Germinal center (tissue), 1 donor: ENCODE measurements around the gene GPC6.

ENCODE experiments used
- DNase-seq: peaks from one replicate; pipeline ENCODE4 v3.0.0; 2012; ENCODE audit warnings: mixed read lengths, low spot score

GPC6 gene

DNA sequence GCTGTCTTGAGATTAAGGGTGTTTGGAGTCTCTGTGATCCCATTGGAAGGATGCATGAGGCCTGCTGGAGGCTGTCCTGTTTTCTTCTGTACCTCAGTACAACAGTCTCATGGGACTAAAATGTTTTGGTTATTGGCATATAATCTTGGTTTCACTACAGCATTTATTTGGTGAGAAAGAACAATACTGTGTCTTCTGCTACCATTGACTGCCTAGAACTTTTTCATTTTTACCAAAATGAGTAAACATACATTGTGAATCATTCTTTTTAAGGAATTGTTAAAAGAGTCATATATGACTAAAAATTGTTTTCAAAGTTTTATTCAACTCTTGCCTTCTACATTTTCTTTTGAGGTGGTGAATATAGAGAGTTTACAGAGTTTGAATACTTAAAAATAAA, 459.8 kb downstream of the GPC6 start:
- no peak for DNase-seq

DNA sequence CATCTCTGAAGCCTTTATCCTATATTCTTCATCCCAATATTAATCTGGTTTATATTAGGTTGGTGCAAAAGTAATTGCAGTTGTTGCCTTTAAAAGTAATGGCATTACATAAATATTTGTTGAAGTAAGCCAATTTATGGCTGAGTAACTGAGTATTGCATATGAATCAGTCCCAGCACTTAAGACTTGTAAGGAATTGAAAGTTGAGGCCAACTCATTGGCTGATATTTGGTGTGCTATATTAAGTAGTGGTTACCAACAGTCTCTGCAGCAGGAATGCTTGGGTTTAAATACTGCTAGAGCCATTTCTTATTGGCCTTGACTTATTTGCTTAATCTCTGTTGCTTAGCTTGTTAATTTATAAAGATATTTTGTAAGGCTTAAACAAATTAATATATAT, 460.7 kb downstream of the GPC6 start:
- no peak for DNase-seq

DNA sequence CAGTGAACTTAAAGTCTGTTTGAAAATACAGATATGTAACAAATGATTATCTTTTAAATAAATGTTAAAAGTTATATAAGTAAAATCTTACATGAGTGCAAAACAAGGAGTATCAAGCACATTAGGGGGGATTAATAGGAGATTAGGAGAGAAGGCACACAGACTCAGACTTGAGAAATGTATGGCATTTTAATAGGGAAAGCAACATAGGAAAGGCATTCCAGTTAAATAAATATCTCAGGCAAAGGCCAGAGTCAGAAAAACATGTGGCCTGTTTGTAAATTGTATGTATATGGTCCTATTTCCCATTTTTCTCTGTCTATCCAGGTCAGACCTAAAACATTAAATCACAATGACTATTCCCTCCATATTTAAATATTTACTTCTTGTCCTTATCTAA, 462.7 kb downstream of the GPC6 start:
- no peak for DNase-seq

DNA sequence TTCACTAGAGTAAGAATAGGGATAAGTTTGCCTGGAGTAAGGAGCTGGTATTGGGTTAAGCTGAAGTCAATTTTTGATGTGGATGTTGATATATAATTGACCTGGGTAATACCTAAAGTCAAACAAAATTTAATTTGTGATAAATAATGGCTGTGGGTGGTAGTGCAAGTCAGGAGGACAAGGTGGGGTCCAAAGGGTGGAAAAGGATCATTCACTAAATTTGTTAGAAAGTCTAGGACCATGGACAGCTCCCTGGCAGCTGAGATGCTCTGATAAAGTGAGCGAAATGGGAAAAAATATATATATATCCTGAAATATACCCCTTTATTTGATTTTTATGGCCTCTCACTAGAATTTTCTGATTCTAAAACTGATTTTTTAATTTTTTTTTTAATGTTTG, 463.5 kb downstream of the GPC6 start:
- no peak for DNase-seq

DNA sequence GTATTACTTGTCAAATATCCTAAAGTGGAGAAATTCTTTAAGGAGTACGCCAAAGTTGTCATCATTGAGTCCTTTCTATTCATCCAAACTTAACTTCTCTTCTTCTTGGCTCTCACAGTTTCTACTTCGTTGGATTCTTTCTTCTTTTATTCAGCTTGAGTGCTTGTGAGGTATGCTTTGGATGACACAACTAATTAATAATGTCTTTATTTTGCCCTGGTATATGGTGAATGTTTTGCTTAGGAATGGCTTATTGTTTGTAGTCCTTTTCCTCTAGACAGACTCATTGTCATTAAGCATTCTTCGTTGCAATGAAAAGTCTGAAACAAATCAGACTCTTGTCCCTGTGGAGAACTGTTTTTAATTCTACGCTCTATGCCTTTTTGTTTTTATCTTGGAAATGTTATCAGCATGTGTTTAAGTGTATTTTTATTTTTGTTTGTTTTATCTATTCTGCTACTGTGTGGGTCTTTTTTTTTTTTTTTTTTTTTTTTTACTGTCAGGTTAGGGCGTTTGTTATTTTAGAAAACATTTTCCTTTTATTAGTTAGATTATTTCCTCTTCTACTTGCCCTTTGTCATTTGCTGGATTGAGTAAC, 471.5 kb downstream of the GPC6 start:
- no peak for DNase-seq

DNA sequence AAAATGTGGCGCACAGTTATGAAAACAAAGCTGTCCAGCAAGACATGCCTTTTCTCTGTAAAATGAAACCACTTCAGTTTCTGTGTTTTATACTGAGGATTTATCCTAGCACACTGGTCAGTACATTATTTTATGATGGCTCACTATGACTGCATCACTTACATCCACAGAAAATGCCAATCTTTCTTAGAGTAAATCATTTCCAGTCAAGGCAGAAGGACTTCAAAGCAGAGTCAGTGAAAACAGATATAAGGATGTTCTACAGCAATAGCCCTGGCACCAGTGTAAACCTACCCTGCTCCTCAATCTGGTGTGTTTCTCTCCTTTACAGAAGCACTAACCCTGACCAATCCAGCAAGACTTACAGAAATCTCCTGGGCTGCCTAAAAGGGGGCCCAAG, 473.5 kb downstream of the GPC6 start:
- no peak for DNase-seq

DNA sequence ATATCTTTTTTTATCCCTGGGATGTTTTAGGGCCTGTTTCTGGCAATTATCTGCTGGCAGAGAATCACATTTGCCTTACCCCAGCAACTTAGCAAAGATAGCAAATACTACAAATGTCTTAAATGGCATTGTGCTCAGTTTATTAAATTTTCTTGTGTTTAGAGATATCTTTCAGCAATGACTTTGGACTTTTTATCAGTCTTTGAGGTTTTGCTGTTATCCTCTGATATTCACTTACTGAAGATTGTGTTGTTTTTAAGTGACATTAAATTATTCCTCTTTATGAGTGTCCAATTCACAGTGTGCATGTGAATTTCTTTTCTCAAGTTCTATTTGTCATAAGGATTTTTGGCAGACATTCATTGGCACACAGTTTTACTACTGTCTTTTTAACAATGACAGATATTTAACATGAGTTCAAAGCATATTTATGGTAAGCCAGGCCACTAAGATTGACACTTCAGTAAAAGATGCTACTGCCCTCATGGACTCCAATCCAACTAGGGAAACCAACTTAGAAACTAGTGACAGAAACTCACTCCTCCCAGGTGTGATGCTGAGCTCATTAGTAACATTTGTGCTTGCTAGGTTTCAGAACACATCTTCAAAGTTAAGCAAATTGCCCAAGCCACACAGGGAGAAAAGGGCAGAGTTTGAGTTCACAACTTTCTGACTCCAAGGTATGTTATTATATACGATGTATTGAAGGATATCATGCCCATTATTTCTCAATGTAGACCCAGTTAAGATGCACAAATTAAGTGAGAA, 481.9 kb downstream of the GPC6 start:
- DNase-seq: no peak

DNA sequence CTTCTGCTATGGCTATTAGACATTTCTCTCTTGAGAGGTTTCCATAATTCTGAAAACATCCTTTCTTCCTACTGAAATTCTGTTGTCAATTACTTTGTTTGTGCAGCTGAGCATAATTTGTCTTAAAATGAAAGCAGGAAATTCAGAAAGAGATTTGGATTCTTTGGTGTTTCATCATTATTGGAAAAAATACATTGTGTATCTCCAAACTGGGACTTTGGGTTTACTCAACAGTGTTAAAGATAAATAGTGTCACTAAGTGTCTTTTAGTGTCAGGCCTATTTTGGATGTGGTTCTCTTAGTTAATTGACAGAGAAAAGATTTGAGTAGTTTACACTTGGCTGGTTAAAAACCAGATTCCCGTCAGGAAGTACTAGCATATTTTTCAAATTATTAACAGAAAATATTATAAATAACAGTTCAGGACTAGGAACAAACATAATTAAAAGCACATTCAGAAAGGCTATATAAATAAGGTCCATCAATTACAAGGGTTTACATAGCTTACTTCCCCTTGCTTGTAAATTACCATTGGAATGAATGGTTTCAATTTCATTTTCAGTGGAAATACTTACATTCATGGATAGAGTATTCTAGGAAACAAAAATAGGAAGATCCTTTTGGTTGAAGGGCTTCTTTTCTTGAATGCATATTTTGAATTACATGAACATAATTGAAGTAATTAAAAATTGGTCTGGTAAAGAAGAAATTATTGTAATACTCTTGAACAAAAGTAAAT, 483.1 kb downstream of the GPC6 start:
- no peak for DNase-seq

DNA sequence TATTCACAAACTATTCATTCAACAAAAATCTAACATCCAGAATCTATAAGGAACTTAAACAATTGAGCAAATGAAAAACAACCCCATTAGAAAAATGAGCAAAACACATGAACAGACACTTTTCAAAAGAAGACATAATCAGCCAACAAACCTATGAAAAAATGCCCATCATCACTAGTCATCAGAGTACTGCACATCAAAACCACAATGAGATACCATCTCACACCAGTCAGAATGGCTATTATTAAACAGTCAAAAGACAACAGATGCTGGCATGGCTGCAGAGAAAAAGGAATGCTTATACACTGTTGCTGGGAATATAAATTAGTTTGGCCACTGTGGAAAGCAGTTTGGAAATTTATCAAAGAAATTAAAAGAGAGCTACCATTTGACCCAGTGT, 487.6 kb downstream of the GPC6 start:
- DNase-seq: no peak

DNA sequence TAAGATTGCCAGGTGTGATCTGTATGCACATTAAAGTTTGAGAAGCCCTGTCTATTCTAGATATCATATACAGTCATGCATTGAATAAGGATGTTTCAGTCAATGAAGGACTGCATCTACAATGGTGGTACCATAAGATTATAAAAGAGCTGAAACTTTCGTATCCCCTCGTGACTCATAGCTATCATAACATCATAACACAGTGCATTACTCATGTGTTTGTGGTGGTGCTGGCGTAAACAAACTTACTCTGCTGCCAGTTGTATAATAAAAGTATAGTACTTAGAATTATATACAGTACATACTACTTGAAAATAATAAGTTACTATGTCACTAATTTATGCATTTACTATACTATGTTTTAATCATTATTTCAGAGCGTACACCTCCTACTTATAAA, 489.3 kb downstream of the GPC6 start:
- DNase-seq: no peak

DNA sequence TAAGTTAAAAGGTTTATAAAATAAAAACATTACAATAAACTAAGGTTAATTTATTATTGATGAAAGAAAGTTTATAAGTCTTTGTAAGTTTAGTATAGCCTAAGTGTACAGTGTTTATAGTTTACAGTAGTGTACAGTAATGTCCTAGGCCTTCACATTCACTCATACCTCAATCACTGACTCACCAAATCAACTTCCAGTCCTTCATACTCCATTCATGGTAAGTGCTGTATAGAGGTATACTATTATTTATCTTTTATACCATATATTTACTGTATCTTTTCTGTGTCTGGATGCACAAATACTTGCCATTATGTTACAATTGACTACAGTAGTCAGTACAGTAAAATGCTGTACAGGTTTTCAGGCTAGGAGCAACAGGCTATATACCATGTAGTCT, 490.0 kb downstream of the GPC6 start:
- no peak for DNase-seq

DNA sequence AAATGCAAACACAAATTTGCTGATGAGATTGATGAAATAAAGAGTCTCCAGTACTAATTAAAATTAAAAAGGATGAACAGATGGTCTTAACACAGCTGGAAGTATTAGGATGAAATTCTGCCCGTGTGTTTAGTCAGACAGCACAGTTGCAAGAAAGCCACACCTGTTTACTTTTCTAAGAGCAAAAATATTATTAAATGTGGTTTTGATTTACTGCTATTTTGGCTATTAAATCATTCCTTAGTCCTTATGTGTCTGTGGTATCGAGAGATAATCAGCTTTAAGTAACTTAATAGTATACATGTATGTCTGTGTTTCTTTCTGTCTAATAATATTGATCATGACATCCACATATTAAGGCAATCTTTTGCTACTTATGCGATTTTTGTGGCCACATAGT, 494.9 kb downstream of the GPC6 start:
- DNase-seq: no peak

DNA sequence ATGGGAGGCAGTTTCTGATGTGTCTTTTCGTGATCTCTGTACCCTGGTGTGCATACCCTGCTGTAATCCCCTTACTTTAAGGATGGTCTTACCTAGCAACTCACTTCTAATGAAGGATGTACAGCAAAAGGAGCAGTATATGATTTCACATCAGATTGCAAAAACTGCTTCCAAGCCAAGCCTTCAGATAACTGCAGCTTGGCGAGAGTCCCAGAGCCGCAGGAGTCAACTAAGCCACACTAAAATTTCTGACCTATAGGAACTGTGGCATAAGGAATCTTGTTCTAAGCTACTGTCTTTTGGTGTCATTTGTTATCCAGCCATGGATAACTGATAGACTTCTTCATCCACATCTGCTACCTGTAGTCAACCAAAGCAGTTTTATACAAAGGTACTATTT, 496.7 kb downstream of the GPC6 start:
- DNase-seq: no peak

DNA sequence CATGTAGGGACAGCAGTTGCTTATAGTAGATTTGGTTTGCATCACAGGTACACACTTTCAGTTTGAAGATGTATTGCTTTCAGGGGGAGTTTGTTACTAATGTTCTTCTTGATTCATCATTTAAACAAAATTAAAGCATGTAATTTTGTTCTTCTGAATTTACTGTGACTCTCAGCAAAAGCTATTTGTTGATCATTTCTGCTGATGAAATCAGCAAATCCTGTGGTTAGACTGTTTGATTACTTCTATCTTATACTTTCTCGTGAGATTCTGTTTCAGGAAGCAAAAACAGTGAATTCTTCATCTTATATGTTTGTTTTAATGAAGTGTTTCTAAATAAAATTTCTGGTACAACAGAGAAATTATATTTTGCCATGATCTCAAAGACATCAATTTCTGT, 497.6 kb downstream of the GPC6 start:
- no peak for DNase-seq

DNA sequence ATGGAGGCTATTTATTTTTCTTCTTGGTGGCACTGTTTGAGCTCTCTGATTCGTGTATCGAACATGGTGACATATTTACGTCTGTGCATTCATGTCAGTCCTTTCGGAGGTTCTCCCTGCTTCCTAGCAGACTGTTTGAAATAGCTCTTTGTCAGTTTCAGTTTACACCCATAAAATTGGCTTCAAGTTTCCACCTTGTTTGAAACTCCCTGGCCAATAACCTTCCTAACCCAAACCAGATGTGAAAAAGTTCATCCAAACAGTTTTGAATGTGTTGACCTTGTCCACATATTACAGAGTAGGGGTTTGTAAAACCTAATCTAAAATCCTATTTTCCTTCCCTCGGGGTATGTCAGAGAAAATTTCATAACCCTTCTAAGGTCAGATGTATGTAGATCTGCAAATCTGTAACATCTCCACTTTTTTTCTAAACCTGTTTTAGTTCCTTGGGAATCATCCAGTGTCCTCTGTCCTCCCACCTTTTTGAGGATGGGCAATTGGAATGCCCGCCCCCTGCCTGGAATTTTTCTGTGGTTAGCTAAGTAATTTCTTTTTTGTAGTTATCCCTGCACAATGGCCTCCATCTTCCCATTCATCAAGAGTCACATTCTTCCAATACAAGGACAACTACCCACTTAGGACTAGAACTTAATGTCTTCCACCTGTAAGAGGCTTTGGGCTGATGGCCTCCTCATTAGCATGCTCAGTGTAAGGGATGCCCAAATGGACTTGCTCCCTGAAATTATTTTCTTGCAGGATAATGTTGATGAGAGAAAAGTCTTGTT, 499.8 kb downstream of the GPC6 start:
- DNase-seq: no peak

DNA sequence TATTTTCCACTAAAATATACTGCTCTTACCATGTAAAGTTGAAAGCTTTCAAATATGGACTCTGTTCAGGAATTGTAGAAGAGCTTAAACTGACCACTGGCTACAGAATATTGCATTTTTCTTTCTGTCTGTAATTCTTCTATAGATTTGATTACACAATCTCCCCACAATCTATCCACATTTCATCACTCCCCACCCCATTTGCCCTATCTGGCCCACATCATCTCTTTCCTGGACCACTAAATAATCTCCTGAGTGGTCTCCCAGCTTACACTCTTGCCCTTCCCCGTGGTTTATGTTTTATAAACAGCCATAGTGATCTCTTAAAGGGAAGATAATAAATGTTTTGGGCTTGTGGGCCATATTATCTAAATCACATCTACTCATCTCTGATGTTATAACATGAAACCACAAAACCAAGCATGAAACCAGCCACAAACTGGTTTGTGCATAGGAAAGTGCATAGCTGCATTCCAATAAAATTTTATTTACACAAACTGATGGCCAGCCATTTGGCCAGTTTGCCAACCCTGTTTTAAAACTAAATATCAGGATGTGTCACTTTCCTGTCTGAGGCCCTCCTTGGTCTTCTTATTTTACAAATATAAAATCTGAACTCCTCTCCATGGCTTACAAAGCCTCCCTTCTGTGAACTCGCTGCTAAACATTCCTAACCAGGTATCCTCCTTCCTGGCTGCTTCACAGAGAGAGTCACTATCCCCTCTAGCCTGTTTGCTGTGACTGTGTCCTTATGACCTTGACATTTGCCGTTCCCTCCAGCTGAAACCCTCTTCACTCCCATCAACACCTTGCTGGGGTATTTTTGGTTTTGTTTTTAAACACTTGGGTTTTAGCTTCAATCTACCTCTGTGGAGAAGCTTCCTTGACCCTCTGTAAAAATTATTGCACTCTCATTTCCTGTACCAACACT, 500.9 kb downstream of the GPC6 start:
- DNase-seq: no peak

DNA sequence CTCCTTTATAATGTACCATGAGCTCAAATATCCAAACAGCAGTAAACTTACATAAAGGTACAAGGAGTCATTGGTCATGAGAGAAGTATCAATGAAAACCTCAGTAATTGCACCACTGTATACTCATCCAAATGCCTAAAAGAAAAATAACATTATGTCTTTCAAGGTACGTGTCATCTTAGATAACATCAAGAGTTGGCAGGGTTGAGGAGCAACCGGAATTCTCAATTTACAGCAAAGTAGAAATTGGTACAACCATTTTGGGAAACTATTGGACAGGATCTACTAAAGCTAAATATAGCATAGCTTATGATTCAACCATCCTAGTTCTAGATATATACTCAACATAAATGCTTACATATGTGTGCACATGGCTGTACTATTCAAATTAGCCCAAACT, 502.8 kb downstream of the GPC6 start:
- DNase-seq: no peak

DNA sequence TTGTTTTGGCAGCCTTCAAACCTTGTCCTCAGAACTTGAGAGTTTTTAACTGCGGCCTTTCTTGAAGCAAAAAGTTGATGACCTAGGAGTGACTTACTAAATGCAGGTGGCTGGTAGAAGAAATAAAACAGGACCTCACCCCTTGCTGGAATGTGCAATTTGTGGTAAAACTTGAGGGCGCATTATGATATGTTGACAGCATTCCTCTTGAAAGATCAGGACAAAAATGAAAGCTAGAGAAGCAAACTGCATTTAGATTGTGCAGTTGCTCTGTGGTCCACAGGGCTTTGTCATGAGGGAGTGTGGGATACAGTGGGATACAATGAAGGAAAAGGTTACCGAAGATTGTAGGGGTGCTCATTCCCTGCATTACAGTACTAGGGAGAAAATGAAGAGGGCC, 504.2 kb downstream of the GPC6 start:
- DNase-seq: no peak

DNA sequence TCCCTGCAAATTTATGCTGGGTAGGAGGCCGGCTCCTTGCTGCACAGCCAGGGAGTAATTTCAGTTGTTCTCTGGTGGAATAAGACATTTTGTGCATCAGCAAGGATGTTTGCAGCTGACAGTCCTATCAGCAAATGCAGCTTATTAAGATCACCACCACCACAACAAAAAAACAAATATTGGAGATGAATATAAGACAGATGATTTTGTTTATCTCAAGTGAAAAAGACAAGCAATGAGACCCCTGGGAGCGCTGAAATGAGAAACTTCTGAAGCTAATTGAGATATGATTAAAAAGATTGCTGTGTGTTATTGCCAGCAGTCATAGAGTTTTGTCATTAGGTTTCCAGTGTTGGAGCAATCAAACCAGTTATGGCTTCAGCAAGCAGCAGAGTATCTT, 505.6 kb downstream of the GPC6 start:
- no peak for DNase-seq

DNA sequence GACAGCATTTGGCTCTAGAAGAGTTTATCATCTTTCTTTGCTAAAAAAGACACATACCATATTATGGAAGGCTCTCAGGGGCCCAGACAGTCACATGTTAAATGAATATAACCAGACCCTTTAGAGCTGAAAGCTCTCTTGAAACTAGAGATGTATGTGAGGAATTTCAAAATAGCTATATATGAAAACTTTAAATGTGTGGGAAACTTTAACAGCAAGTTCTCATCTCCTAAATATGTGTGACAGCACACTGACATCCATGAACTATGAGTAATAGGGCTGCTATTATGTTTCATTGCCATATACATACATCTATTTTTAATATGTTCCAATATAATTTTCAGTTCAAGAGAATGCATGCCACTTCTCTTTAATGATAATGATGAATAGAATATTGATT, 509.5 kb downstream of the GPC6 start:
- DNase-seq: no peak

DNA sequence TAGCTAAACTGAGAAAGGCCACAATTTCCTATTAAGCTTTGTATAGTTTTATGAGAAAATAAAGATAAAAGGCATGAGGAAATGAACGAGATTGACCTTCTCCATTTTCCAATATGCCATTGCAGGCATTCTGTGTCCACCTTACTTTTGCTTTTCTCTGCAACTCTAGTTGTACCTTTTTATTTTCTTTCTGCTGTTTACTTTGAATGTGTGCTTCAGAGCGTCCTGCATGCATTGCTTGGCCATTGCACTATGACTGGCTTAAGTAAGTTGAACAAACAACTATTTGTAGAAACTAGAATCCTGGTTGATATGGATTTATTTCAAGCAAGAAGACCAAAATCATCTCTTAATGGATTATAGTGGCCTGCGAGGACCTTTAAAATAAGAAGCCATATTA, 510.3 kb downstream of the GPC6 start:
- DNase-seq: no peak

DNA sequence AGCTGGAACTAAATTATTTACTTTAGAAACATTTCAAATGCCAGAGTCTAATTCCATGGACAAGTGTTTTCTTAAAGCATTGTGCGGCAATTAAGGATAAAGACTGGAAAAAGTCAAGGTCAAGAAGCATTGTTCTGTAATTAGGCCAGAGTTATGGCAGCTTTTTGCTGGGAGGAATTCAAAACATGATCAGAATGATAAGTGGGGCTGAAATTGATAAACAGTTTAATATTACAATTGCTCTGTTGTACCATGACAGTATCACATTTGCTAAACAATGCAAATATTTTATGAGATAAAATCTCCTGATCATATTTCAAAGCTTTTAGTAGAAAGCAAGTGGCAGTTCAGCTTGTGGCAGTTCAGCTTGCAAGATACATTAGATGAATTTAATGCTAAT, 513.7 kb downstream of the GPC6 start:
- DNase-seq: no peak
